ENCODE measurements around the gene TBPL1. TPM values are rescaled to one million over a fixed set of nuclear protein-coding genes. Genes with fewer than 3 reads are reported as not detected.

Gene TBPL1
- total RNA-seq, 4 donors from 2014 or later = 4.0 to 35.5 (median 6.6) TPM

DNA sequence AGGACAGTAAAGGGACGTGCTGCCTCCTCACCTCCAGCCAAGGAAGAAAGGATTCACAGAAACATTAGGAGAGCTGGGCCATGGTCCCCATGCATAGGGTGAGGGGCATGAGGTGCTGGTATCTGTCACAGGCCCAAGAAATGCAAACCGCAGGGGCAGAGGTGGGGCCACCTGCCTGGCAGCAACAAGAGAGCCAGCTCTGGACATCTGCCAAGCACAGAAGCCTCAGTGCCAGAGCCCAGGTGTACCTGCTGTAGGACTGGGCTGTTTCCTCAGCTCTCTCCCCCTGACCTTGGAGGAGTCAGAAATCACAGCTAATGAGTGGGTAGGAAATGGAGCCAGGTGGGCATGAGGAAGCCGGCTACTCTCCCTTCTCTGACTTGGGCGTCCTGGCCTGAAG, 54.1 kb downstream of the TBPL1 start:
- Histone ChIP-seq H3K27me3 (no peaks in the 10 kb centered on the region), H3K36me3 (no peaks in the 10 kb centered on the region), H3K4me1 (no peaks in the 10 kb centered on the region), H3K27ac (no peak overlapping the region), H3K4me3 (no peak overlapping the region), H3K9me3 (no peaks in the 10 kb centered on the region)
- no peak for TF ChIP-seq POLR2A (IDR thresholded peaks at IDR 0.05)
- TF ChIP-seq, protein P1, sequence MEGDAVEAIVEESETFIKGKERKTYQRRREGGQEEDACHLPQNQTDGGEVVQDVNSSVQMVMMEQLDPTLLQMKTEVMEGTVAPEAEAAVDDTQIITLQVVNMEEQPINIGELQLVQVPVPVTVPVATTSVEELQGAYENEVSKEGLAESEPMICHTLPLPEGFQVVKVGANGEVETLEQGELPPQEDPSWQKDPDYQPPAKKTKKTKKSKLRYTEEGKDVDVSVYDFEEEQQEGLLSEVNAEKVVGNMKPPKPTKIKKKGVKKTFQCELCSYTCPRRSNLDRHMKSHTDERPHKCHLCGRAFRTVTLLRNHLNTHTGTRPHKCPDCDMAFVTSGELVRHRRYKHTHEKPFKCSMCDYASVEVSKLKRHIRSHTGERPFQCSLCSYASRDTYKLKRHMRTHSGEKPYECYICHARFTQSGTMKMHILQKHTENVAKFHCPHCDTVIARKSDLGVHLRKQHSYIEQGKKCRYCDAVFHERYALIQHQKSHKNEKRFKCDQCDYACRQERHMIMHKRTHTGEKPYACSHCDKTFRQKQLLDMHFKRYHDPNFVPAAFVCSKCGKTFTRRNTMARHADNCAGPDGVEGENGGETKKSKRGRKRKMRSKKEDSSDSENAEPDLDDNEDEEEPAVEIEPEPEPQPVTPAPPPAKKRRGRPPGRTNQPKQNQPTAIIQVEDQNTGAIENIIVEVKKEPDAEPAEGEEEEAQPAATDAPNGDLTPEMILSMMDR (IDR thresholded peaks at IDR 0.05) = no peak
- DNase-seq = peak in 2 of 3 donors; percentile 52 to 55

DNA sequence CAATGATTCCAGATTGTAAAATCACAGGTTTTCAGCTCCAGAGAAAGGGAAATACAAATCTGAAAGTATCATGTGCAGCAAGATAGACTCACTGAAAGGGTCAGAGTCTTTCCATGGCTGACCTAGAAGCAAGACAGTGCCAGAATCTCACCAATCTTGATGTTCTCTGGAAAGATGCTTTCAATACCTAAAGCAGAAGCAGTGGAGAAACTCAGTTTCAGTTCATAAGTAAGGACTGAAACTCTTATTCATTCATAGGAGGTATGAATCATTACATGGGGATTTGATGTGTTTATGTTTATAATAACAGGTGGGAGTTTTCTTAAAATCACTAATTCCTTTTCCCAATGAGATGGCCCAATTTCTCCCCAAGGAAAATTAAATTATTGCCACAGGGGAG, 56.9 kb downstream of the TBPL1 start:
- H3K4me1 ChIP-seq = no peaks in the 10 kb centered on the region
- no peak for DNase-seq
- no peak overlapping the region for H3K4me3 ChIP-seq
- no peak for TF ChIP-seq POLR2A (IDR thresholded peaks at IDR 0.05)
- TF ChIP-seq, protein P1 (IDR thresholded peaks at IDR 0.05) = no peak
- no peak overlapping the region for H3K27ac ChIP-seq
- H3K9me3 ChIP-seq = no peaks in the 10 kb centered on the region
- H3K27me3 ChIP-seq = no peaks in the 10 kb centered on the region
- H3K36me3 ChIP-seq = no peaks in the 10 kb centered on the region

DNA sequence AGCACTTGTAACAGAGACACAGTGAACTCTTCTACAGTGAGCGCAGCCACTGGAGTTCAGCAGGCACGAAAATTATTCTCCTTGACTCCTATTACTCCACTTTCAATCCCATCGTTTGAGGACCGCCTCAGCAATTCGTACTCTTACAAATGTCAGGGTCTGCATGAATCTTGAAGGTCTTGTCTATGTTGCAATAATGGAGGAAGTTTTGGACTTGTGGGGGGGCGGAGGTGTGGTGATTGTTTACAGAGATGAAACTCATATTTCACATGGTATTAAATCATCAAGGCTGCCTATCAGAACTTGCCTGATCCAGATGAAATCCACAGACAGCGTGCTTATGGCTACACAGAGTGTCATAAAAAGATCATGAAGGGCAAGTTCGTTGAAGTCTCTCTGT, 57.4 kb downstream of the TBPL1 start:
- Histone ChIP-seq H3K9me3 (no peaks in the 10 kb centered on the region), H3K4me1 (no peaks in the 10 kb centered on the region), H3K36me3 (no peaks in the 10 kb centered on the region), H3K4me3 (no peak overlapping the region), H3K27ac (no peak overlapping the region), H3K27me3 (no peaks in the 10 kb centered on the region)
- DNase-seq = no peak
- no peak for TF ChIP-seq POLR2A (IDR thresholded peaks at IDR 0.05)
- TF ChIP-seq, protein P1 (IDR thresholded peaks at IDR 0.05) = no peak

DNA sequence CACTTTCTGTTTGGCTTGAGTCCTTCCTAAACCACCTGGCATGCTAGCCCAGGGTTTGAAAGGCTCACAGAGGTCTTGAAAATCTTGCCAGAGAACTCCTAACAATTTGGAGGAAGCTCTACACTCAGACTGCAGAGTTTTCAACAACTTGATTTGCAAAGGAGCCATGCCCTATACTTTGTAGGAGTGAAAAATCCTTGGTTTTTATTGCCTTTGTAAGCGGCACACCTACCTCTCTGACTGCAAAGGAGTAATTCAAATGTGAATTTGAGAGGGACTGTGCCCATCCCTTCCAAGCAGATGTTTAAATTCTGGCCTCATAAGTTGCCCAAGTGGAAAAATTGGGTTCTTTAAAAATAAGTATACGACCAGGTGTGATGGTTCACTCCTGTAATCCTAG, 58.0 kb downstream of the TBPL1 start:
- Histone ChIP-seq H3K27me3 (no peaks in the 10 kb centered on the region), H3K9me3 (no peaks in the 10 kb centered on the region), H3K4me3 (no peak overlapping the region), H3K27ac (no peak overlapping the region), H3K36me3 (no peaks in the 10 kb centered on the region), H3K4me1 (no peaks in the 10 kb centered on the region)
- DNase-seq = no peak
- TF ChIP-seq, protein P1 (IDR thresholded peaks at IDR 0.05) = no peak
- no peak for TF ChIP-seq POLR2A (IDR thresholded peaks at IDR 0.05)

DNA sequence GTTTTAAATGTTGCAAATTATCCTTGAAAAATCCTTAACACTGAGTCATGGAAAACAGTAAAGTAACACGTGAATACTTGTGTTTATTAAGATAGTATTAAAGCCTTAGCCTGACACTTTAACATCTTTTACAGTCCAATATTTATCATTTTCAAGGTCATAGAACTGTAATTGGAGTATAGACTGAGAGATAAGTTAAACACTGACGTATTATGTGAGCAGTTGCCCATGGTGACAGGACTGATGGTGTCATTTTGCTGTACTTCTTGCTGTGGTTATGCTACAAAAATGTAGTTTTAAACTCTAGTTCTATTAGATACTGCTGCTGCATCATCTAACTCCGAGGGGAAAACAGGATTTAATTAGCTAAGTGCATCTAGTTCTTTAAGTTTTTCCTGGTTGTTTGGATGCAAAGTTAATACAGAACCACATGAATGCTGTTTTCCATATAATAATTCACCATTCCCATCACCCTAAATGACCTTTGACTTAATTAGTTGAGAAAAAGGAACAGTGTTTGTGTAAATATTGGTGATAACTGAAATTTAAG, 61.6 kb downstream of the TBPL1 start:
- H3K27ac ChIP-seq = no peak overlapping the region

More for the DNA sequence above, 61.6 kb downstream of the TBPL1 start:
- DNase-seq = no peak
- Histone ChIP-seq H3K36me3 (no peaks in the 10 kb centered on the region), H3K9me3 (no peaks in the 10 kb centered on the region), H3K4me3 (no peak overlapping the region), H3K27me3 (no peaks in the 10 kb centered on the region), H3K4me1 (no peaks in the 10 kb centered on the region)
- no peak for TF ChIP-seq POLR2A (IDR thresholded peaks at IDR 0.05)
- TF ChIP-seq, protein P1 (IDR thresholded peaks at IDR 0.05) = no peak
